ENCODE results near the gene PRICKLE2.

DNA sequence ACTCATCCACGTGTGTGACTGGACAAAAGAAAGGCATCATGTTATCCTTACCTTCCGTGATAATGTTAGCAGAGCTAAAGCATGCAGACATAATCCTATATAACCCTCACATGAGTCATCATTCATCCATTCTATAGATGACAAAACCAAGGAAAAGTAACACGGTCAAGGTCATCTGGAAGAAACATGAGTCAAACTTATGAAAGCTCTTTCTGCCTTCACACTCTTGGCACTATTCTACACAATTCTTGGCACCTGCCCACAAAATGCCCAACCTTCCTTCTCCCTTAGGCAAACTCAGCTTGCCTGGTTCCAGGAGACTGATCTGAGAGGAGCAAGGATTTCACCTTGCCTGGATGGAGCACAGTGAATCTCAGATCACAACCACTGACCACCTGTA is 66.9 kb downstream of the PRICKLE2 start:
- TF ChIP-seq RAD21 (conservative IDR thresholded peaks at IDR 0.05 in 1 of 2, IDR thresholded peaks at IDR 0.05 in 1 of 2) = no peak
- TF ChIP-seq, protein P1, sequence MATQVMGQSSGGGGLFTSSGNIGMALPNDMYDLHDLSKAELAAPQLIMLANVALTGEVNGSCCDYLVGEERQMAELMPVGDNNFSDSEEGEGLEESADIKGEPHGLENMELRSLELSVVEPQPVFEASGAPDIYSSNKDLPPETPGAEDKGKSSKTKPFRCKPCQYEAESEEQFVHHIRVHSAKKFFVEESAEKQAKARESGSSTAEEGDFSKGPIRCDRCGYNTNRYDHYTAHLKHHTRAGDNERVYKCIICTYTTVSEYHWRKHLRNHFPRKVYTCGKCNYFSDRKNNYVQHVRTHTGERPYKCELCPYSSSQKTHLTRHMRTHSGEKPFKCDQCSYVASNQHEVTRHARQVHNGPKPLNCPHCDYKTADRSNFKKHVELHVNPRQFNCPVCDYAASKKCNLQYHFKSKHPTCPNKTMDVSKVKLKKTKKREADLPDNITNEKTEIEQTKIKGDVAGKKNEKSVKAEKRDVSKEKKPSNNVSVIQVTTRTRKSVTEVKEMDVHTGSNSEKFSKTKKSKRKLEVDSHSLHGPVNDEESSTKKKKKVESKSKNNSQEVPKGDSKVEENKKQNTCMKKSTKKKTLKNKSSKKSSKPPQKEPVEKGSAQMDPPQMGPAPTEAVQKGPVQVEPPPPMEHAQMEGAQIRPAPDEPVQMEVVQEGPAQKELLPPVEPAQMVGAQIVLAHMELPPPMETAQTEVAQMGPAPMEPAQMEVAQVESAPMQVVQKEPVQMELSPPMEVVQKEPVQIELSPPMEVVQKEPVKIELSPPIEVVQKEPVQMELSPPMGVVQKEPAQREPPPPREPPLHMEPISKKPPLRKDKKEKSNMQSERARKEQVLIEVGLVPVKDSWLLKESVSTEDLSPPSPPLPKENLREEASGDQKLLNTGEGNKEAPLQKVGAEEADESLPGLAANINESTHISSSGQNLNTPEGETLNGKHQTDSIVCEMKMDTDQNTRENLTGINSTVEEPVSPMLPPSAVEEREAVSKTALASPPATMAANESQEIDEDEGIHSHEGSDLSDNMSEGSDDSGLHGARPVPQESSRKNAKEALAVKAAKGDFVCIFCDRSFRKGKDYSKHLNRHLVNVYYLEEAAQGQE (IDR thresholded peaks at IDR 0.05) = no peak
- TF ChIP-seq, protein P2, sequence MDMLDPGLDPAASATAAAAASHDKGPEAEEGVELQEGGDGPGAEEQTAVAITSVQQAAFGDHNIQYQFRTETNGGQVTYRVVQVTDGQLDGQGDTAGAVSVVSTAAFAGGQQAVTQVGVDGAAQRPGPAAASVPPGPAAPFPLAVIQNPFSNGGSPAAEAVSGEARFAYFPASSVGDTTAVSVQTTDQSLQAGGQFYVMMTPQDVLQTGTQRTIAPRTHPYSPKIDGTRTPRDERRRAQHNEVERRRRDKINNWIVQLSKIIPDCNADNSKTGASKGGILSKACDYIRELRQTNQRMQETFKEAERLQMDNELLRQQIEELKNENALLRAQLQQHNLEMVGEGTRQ (IDR thresholded peaks at IDR 0.05) = no peak
- no peak for TF ChIP-seq FOSL2 (IDR thresholded peaks at IDR 0.05)
- peak; percentile 56; the same call in 1 of the 2 replicates for TF ChIP-seq FOSL2 (CRISPR knock-in tag; IDR thresholded peaks at IDR 0.05)
- no peak for TF ChIP-seq POLR2A (IDR thresholded peaks at IDR 0.05; ENCODE audit: low read length)
- no peak for TF ChIP-seq NFE2L2 (conservative IDR thresholded peaks at IDR 0.05; ENCODE audit: low read length)
- TF ChIP-seq, protein P3, sequence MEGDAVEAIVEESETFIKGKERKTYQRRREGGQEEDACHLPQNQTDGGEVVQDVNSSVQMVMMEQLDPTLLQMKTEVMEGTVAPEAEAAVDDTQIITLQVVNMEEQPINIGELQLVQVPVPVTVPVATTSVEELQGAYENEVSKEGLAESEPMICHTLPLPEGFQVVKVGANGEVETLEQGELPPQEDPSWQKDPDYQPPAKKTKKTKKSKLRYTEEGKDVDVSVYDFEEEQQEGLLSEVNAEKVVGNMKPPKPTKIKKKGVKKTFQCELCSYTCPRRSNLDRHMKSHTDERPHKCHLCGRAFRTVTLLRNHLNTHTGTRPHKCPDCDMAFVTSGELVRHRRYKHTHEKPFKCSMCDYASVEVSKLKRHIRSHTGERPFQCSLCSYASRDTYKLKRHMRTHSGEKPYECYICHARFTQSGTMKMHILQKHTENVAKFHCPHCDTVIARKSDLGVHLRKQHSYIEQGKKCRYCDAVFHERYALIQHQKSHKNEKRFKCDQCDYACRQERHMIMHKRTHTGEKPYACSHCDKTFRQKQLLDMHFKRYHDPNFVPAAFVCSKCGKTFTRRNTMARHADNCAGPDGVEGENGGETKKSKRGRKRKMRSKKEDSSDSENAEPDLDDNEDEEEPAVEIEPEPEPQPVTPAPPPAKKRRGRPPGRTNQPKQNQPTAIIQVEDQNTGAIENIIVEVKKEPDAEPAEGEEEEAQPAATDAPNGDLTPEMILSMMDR (IDR thresholded peaks at IDR 0.05) = no peak
- TF ChIP-seq EP300 (IDR thresholded peaks at IDR 0.05) = no peak
- TF ChIP-seq RCOR1 (IDR thresholded peaks at IDR 0.05; ENCODE audit: low read depth, low read length) = no peak
